Endothelial cell of umbilical vein (primary cell): Measurements from ENCODE around the gene PRKCI. TPM values are rescaled to one million over a fixed set of nuclear protein-coding genes. Genes with fewer than 3 reads are reported as not detected.
"Not testable (repeated sequence)": the region's sequence is repeated elsewhere in the genome, so short reads cannot be mapped to it uniquely, and the experiment has no call there.

Source experiments
- BruUV-seq: library from RNA; stranded (reverse); fragments of 400-500 nt; replicated peaks from 2 replicates; lab custom pipeline; 2021; lab: Mats Ljungman, UMichigan
- CTCF ChIA-PET: fragments of 300-600, 350-600 bp; sonication (Branson Sonifier 250); formaldehyde crosslinking; loops from one replicate; lab custom pipeline; 2021; ENCODE audit warnings: antibody characterized with exemption, inconsistent platforms; lab: Charles Lee
- POLR2A ChIA-PET: fragments of 300-600, 350-600 bp; sonication (Branson Sonifier 250); formaldehyde crosslinking; loops from one replicate; lab custom pipeline; 2021; ENCODE audit warnings: antibody characterized with exemption, inconsistent platforms; lab: Charles Lee
- DNase-seq: peaks from one replicate; pipeline ENCODE4 v3.0.0-alpha.2; 2011; ENCODE audit warnings: low read depth, low spot score
- FAIRE-seq: peaks from 2 replicates; lab custom pipeline; 2011; peaks lifted over from hg19 to GRCh38; lab: Jason Lieb, UNC
- H2AFZ ChIP-seq: 2 replicates; pipeline ENCODE4 v1.6.0; 2012; ENCODE audit warnings: low read depth, low read length, control low read depth, inconsistent platforms
- H3K27ac ChIP-seq: 2 replicates; pipeline ENCODE4 v1.5.1; 2011; ENCODE audit warnings: low read depth, mild to moderate bottlenecking, control low read depth, low read length, moderate library complexity; ENCODE audit not compliant: insufficient read depth
- H3K27me3 ChIP-seq, 2 experiments: 2 replicates each; pipeline versions ENCODE4 v1.6.0 to v1.6.1; 2011; ENCODE audit warnings: low read length in 2 of 2, mixed read lengths in 1 of 2; ENCODE audit not compliant: control insufficient read depth in 2 of 2, insufficient read depth in 2 of 2
- H3K36me3 ChIP-seq, 2 experiments: 2 replicates in 1 of 2; 3 replicates in 1 of 2; pipeline ENCODE4 v1.5.1; 2011; ENCODE audit warnings: low read length in 2 of 2, mild to moderate bottlenecking in 1 of 2, moderate library complexity in 1 of 2; ENCODE audit not compliant: control insufficient read depth in 2 of 2, insufficient read depth in 2 of 2; ENCODE audit errors: extremely low read depth in 1 of 2
- H3K4me1 ChIP-seq: 3 replicates; pipeline ENCODE4 v1.5.1; 2011; ENCODE audit warnings: mild to moderate bottlenecking, low read length; ENCODE audit not compliant: control insufficient read depth, insufficient read depth; ENCODE audit errors: extremely low read depth
- H3K4me2 ChIP-seq: 2 replicates; pipeline ENCODE4 v1.6.1; 2011; ENCODE audit warnings: low read length, control low read depth, mixed read lengths; ENCODE audit not compliant: insufficient read depth
- H3K4me3 ChIP-seq, 3 experiments: fragments of 200-600 bp in 1 of 3; sonication (generic), shearing (Covaris generic) in 1 of 3; replicated peaks in 1 of 3; 2 replicates each; pipeline ENCODE4 v1.5.1; 2011 to 2016; ENCODE audit warnings: control low read depth in 3 of 3, low read length in 3 of 3, mild to moderate bottlenecking in 2 of 3, inconsistent platforms in 1 of 3, low read depth in 1 of 3, moderate library complexity in 1 of 3; ENCODE audit not compliant: insufficient read depth in 1 of 3
- H3K79me2 ChIP-seq: 2 replicates; pipeline ENCODE4 v1.6.0; 2012; ENCODE audit warnings: low read length, inconsistent platforms; ENCODE audit not compliant: control insufficient read depth, insufficient read depth
- H3K9ac ChIP-seq: replicated peaks from 2 replicates; pipeline ENCODE3; 2011; ENCODE audit warnings: low read length, control low read depth; ENCODE audit not compliant: insufficient read depth; ENCODE audit errors: extremely low read depth
- H3K9me1 ChIP-seq: replicated peaks from 3 replicates; pipeline ENCODE4 v1.6.0; 2011; ENCODE audit warnings: mild to moderate bottlenecking, low read length; ENCODE audit not compliant: control insufficient read depth, insufficient read depth; ENCODE audit errors: extremely low read depth
- H3K9me3 ChIP-seq: replicated peaks from 2 replicates; pipeline ENCODE4 v1.5.1; 2012; ENCODE audit warnings: low read length, inconsistent platforms; ENCODE audit not compliant: control insufficient read depth, insufficient read depth
- H4K20me1 ChIP-seq: replicated peaks from 2 replicates; pipeline ENCODE3; 2011; ENCODE audit warnings: mild to moderate bottlenecking, low read length; ENCODE audit not compliant: control insufficient read depth, insufficient read depth; ENCODE audit errors: extremely low read depth
- EZH2 ChIP-seq: IDR thresholded peaks from 2 replicates; pipeline ENCODE4 v1.6.1; 2012; ENCODE audit warnings: borderline replicate concordance, low read depth, mild to moderate bottlenecking, moderate library complexity, low read length, inconsistent platforms; ENCODE audit not compliant: severe bottlenecking
- FOS ChIP-seq: IDR thresholded peaks from 2 replicates; pipeline ENCODE4 v1.6.1; 2011; ENCODE audit warnings: mild to moderate bottlenecking, low read length, moderate library complexity, borderline replicate concordance; ENCODE audit not compliant: insufficient read depth
- GATA2 ChIP-seq: IDR thresholded peaks from 2 replicates; pipeline ENCODE4 v1.7.0; 2011; ENCODE audit warnings: low read depth, mild to moderate bottlenecking, moderate library complexity, mixed read lengths, low read length; ENCODE audit not compliant: insufficient read length, insufficient read depth
- JUN ChIP-seq: IDR thresholded peaks from 2 replicates; pipeline ENCODE4 v1.6.1; 2011; ENCODE audit warnings: borderline replicate concordance, low read depth; ENCODE audit not compliant: insufficient read length, insufficient read depth
- MYC ChIP-seq: IDR thresholded peaks from one replicate; pipeline ENCODE4 v1.6.1; 2011; ENCODE audit warnings: mild to moderate bottlenecking, low read depth, low read length
- POLR2A ChIP-seq: IDR thresholded peaks from 2 replicates; pipeline ENCODE4 v1.6.1; 2012; ENCODE audit warnings: low read depth, mild to moderate bottlenecking, control low read depth, low read length
- POLR2AphosphoS5 ChIP-seq: IDR thresholded peaks from 2 replicates; pipeline ENCODE4 v1.6.1; 2012; ENCODE audit warnings: low read depth, mild to moderate bottlenecking, control low read depth, low read length, moderate library complexity; ENCODE audit not compliant: insufficient read depth
- dilution Hi-C: fragments of 300-500 bp; cut with MboI; formaldehyde crosslinking; loops from one replicate; pipeline ENCODE4 v1.15.0; 2019; ENCODE audit warnings: low sequenced_read_pairs; ENCODE audit not compliant: extremely low pct_ligation_motif_present
- intact Hi-C: fragments of 100-400 bp; cut with micrococcal nuclease; formaldehyde crosslinking; loops from one replicate; pipeline ENCODE4 v1.10.0; 2022
- polyA plus RNA-seq, 4 experiments: library from polyadenylated mRNA; depleted of rRNA in 3 of 4; stranded (reverse) in 3 of 4; unstranded in 1 of 4; fragments of >200 nt; gene quantifications; 2 replicates each; pipeline versions ENCODE4 v1.2.1 to v1.2.3, GENCODE V29; 2011 to 2012; ENCODE audit warnings: missing spikeins in 1 of 4
- total RNA-seq: library from RNA; stranded (reverse); gene quantifications from 2 replicates; pipeline ENCODE4 v1.2.3, GENCODE V29; 2021
- TF ChIP-seq, protein P1 (sequence below), 2 donors: IDR thresholded peaks; 1 replicate in 1 of 2; 2 replicates in 1 of 2; pipeline ENCODE4 v1.5.1; 2011; ENCODE audit warnings: low read length in 2 of 2, mild to moderate bottlenecking in 2 of 2, moderate library complexity in 2 of 2, control low read depth in 1 of 2, inconsistent platforms in 1 of 2, low read depth in 1 of 2; ENCODE audit not compliant: insufficient read depth in 1 of 2; ENCODE audit errors: extremely low read depth in 1 of 2
- TF ChIP-seq, protein P2 (sequence below): IDR thresholded peaks from 2 replicates; pipeline ENCODE4 v1.6.1; 2011; ENCODE audit not compliant: insufficient read depth, insufficient read length

Gene PRKCI
- total and polyA plus RNA-seq, 2 donors (not counting 3 experiments of a cell fraction or from before 2014, with no cell fraction given) = 7.1 to 23.9 TPM

DNA sequence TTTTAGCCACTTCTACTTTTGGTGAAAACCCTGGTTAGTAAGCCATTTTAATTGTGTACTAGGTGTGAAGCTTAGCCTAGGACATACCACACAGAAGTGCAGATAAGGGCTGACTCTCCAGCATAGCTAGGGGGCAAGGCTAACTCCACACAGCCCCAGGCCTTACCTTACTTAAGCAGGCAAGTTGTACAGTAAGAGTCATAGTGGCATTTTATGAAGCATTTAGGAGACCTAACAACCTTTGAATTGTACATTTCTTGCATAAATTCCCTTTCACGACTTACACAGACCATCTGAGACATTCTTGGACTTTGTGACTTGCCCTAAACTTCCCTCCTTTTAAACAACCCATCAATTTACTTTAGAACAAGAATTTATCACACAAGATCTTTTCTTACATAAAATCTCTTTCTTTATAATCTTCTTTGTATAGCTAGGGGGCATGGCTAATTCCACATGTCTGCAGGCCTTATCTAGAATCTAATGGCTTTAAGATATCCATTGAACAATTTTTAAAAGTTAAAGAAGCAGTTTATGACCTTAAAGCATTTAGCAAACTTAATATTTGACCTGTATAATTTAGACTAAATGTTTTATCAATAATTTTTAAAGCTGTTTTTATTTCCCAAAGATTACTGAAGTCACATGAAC is 116.6 kb downstream of the PRKCI start:
- H3K36me3 ChIP-seq = no peaks in the 10 kb centered on the region
- no peaks in the 10 kb centered on the region for H3K9me3 ChIP-seq
- no peaks in the 10 kb centered on the region for H3K4me1 ChIP-seq
- TF ChIP-seq, protein P1, sequence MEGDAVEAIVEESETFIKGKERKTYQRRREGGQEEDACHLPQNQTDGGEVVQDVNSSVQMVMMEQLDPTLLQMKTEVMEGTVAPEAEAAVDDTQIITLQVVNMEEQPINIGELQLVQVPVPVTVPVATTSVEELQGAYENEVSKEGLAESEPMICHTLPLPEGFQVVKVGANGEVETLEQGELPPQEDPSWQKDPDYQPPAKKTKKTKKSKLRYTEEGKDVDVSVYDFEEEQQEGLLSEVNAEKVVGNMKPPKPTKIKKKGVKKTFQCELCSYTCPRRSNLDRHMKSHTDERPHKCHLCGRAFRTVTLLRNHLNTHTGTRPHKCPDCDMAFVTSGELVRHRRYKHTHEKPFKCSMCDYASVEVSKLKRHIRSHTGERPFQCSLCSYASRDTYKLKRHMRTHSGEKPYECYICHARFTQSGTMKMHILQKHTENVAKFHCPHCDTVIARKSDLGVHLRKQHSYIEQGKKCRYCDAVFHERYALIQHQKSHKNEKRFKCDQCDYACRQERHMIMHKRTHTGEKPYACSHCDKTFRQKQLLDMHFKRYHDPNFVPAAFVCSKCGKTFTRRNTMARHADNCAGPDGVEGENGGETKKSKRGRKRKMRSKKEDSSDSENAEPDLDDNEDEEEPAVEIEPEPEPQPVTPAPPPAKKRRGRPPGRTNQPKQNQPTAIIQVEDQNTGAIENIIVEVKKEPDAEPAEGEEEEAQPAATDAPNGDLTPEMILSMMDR (IDR thresholded peaks at IDR 0.05; ENCODE audit: extremely low read depth in 1 of 2, insufficient read depth in 1 of 2, low read depth in 1 of 2, low read length in 2 of 2) = no peak
- TF ChIP-seq POLR2A (no peak), POLR2AphosphoS5 (no peak), FOS (no peak), EZH2 (no peak), GATA2 (no peak), JUN (no peak), MYC (no peak)
- TF ChIP-seq, protein P2, sequence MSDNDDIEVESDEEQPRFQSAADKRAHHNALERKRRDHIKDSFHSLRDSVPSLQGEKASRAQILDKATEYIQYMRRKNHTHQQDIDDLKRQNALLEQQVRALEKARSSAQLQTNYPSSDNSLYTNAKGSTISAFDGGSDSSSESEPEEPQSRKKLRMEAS = no peak
- H3K9me1 ChIP-seq = no peaks in the 10 kb centered on the region
- dilution Hi-C loops (no loop called here), intact Hi-C loops (no loop called here)
- H3K4me2 ChIP-seq = no peak overlapping the region
- no peaks in the 10 kb centered on the region for H3K27me3 ChIP-seq
- H3K27ac ChIP-seq = no peak overlapping the region
- H3K9ac ChIP-seq = no peak overlapping the region
- no TSS peak for BruUV-seq
- no peaks in the 10 kb centered on the region for H3K79me2 ChIP-seq
- no peak overlapping the region for H3K4me3 ChIP-seq
- DNase-seq (no peak), FAIRE-seq (no peak)
- no peaks in the 10 kb centered on the region for H4K20me1 ChIP-seq
- ChIA-PET CTCF (interaction anchor here (0.6 kb wide), 1 partner anchor 29 kb away, joined by 3 read pairs; no protein-coding TSS in a partner anchor), POLR2A (no interaction called here)
- no peak overlapping the region for H2AFZ ChIP-seq

DNA sequence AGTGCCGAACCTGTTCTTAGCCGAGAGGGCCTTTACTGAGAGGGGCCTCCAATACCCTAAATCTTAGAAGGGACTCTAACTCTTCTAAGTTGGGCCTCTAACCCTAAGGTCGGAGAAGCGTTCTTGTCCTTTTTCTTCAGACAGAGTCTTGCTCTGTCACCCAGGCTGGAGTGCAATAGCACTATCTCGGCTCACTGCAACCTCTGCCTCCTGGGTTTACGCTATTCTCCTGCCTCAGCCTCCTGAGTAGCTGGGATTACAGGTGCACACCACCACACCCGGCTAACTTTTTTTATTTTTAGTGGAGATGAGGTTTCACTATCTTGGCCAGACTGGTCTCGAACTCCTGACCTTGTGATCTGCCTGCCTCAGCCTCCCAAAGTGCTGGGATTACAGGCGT is 120.0 kb downstream of the PRKCI start:
- H3K4me2 ChIP-seq, H3K4me3 ChIP-seq, FAIRE-seq, intact Hi-C loops, CTCF ChIA-PET, H3K9me3 ChIP-seq, H2AFZ ChIP-seq, H3K79me2 ChIP-seq, H3K36me3 ChIP-seq, POLR2A ChIA-PET, H3K27ac ChIP-seq, H3K9ac ChIP-seq, DNase-seq, H3K27me3 ChIP-seq, dilution Hi-C loops, BruUV-seq, H3K9me1 ChIP-seq, H4K20me1 ChIP-seq: not testable (repeated sequence)
- H3K4me1 ChIP-seq = peaks cover 13% of the 10 kb centered on the region
